Measurements from ENCODE around the gene SYK.
"Not testable (repeated sequence)": the region's sequence is repeated elsewhere in the genome, so short reads cannot be mapped to it uniquely, and the experiment has no call there.

DNA sequence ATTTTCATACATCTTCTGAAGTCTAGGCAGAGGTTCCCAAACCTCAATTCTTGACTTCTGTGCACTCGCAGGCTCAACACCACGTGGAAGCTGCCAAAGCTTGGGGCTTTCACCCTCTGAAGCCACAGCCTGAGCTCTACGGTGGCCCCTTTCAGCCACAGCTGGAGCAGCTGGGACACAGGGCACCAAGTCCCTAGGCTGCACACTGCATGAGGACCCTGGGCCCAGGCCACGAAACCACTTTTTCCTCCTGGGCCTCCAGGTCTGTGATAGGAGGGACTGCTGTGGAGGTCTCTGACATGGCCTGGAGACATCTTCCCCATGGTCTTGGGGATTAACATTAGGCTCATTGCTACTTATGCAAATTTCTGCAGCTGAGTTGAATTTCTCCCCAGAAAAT, 18.8 kb downstream of the SYK start:
- TF ChIP-seq, protein P1, sequence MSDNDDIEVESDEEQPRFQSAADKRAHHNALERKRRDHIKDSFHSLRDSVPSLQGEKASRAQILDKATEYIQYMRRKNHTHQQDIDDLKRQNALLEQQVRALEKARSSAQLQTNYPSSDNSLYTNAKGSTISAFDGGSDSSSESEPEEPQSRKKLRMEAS (IDR thresholded peaks at IDR 0.05): not testable (repeated sequence)
- TF ChIP-seq, protein P2, sequence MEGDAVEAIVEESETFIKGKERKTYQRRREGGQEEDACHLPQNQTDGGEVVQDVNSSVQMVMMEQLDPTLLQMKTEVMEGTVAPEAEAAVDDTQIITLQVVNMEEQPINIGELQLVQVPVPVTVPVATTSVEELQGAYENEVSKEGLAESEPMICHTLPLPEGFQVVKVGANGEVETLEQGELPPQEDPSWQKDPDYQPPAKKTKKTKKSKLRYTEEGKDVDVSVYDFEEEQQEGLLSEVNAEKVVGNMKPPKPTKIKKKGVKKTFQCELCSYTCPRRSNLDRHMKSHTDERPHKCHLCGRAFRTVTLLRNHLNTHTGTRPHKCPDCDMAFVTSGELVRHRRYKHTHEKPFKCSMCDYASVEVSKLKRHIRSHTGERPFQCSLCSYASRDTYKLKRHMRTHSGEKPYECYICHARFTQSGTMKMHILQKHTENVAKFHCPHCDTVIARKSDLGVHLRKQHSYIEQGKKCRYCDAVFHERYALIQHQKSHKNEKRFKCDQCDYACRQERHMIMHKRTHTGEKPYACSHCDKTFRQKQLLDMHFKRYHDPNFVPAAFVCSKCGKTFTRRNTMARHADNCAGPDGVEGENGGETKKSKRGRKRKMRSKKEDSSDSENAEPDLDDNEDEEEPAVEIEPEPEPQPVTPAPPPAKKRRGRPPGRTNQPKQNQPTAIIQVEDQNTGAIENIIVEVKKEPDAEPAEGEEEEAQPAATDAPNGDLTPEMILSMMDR (IDR thresholded peaks at IDR 0.05 in 2 of 3, conservative IDR thresholded peaks at IDR 0.05 in 1 of 3; ENCODE audit: borderline replicate concordance in 1 of 3, insufficient read depth in 1 of 3, low read depth in 2 of 3, low read length in 2 of 3): not testable (repeated sequence)
- TF ChIP-seq EZH2phosphoT487 (IDR thresholded peaks at IDR 0.05; ENCODE audit: borderline replicate concordance); EZH2 (IDR thresholded peaks at IDR 0.05); REST (IDR thresholded peaks at IDR 0.05; ENCODE audit: low read depth): not testable (repeated sequence)

Data from HCT116 (cell line).